HEK293 (cell line): ENCODE measurements around the gene CRTC2.

ENCODE experiments used
- CTCF ChIA-PET: fragments of 350-600 bp; formaldehyde crosslinking; extraction: SDS; loops from one replicate; lab custom pipeline; 2021; ENCODE audit warnings: antibody characterized with exemption; lab: Yijun Ruan, JAX
- POLR2A ChIA-PET: fragments of 300-600 bp; formaldehyde crosslinking; extraction: SDS; loops from one replicate; lab custom pipeline; 2020; ENCODE audit warnings: antibody characterized with exemption, inconsistent platforms; lab: Yijun Ruan, JAX
- H3K27ac ChIP-seq: fragments of 200-500 bp; sonication (Bioruptor generic); 2 replicates; pipeline ENCODE4 v1.5.1; 2014; ENCODE audit warnings: low read depth, low read length, control low read depth, inconsistent platforms; ENCODE audit errors: extremely low read depth
- H3K36me3 ChIP-seq, 2 experiments: fragments of 200-500 bp in 1 of 2; sonication (Bioruptor generic) in 1 of 2; 1 replicate in 1 of 2; 2 replicates in 1 of 2; pipeline ENCODE4 v1.5.1; 2014 to 2017; ENCODE audit warnings: inconsistent platforms in 2 of 2, low read length in 2 of 2; ENCODE audit not compliant: control insufficient read depth in 2 of 2, insufficient read depth in 1 of 2
- H3K4me1 ChIP-seq: fragments of 200-500 bp; sonication (Bioruptor generic); 2 replicates; pipeline ENCODE4 v1.5.1; 2014; ENCODE audit warnings: mild to moderate bottlenecking, low read length, inconsistent platforms; ENCODE audit not compliant: control insufficient read depth, insufficient read depth
- H3K4me3 ChIP-seq: 2 replicates; pipeline ENCODE4 v1.5.1; 2011; ENCODE audit warnings: low read depth, mild to moderate bottlenecking, control low read depth, low read length, moderate library complexity
- H3K9me3 ChIP-seq: fragments of 200-500 bp; sonication (Bioruptor generic); 2 replicates; pipeline ENCODE4 v1.5.1; 2014; ENCODE audit warnings: low read depth, low read length, inconsistent platforms; ENCODE audit not compliant: control insufficient read depth, insufficient read depth
- GLIS2 ChIP-seq: fragments of 450-650 bp; formaldehyde crosslinking; IDR thresholded peaks from 2 replicates; pipeline ENCODE4 v1.5.1; 2016; ENCODE audit warnings: missing biosample characterization, missing genetic modification characterization
- SP2 ChIP-seq: fragments of 450-650 bp; formaldehyde crosslinking; IDR thresholded peaks from 2 replicates; pipeline ENCODE4 v1.5.1; 2016; ENCODE audit warnings: missing biosample characterization, missing genetic modification characterization
- SP7 ChIP-seq: fragments of 450-650 bp; formaldehyde crosslinking; IDR thresholded peaks from 2 replicates; pipeline ENCODE4 v1.5.1; 2016; ENCODE audit warnings: missing biosample characterization, missing genetic modification characterization
- ZBTB21 ChIP-seq: fragments of 450-650 bp; formaldehyde crosslinking; IDR thresholded peaks from 2 replicates; pipeline ENCODE4 v1.5.1; 2017; ENCODE audit warnings: missing biosample characterization, missing genetic modification characterization
- ZFP41 ChIP-seq: fragments of 450-650 bp; formaldehyde crosslinking; IDR thresholded peaks from 2 replicates; pipeline ENCODE4 v1.5.1; 2016; ENCODE audit warnings: missing biosample characterization, missing genetic modification characterization, borderline replicate concordance
- ZNF16 ChIP-seq: fragments of 450-650 bp; formaldehyde crosslinking; IDR thresholded peaks from 2 replicates; pipeline ENCODE4 v1.5.1; 2016; ENCODE audit warnings: low read depth, missing biosample characterization, missing genetic modification characterization
- ZNF19 ChIP-seq: fragments of 450-650 bp; formaldehyde crosslinking; IDR thresholded peaks from 2 replicates; pipeline ENCODE4; 2016; ENCODE audit warnings: missing biosample characterization, missing genetic modification characterization, low read depth
- ZNF2 ChIP-seq: fragments of 450-650 bp; formaldehyde crosslinking; IDR thresholded peaks from 2 replicates; pipeline ENCODE4 v1.5.1; 2016; ENCODE audit warnings: missing biosample characterization, missing genetic modification characterization
- ZNF302 ChIP-seq: fragments of 450-650 bp; formaldehyde crosslinking; IDR thresholded peaks from 2 replicates; pipeline ENCODE4 v1.5.1; 2016; ENCODE audit warnings: missing biosample characterization, missing genetic modification characterization, low read depth
- ZNF335 ChIP-seq: fragments of 450-650 bp; formaldehyde crosslinking; conservative IDR thresholded peaks from 2 replicates; pipeline ENCODE4 v1.5.1; 2016; ENCODE audit warnings: missing biosample characterization, missing genetic modification characterization
- ZNF350 ChIP-seq: fragments of 450-650 bp; formaldehyde crosslinking; IDR thresholded peaks from 2 replicates; pipeline ENCODE4 v1.5.0; 2017; ENCODE audit warnings: missing biosample characterization, mild to moderate bottlenecking, missing genetic modification characterization
- ZNF354C ChIP-seq: fragments of 450-650 bp; formaldehyde crosslinking; IDR thresholded peaks from 2 replicates; pipeline ENCODE4 v1.5.1; 2016; ENCODE audit warnings: missing biosample characterization, missing genetic modification characterization, low read depth, borderline replicate concordance
- ZNF510 ChIP-seq: fragments of 450-650 bp; formaldehyde crosslinking; IDR thresholded peaks from 2 replicates; pipeline ENCODE4 v1.5.1; 2018; ENCODE audit warnings: mild to moderate bottlenecking, missing genetic modification characterization, missing biosample characterization; ENCODE audit not compliant: insufficient replicate concordance
- ZNF513 ChIP-seq: fragments of 450-650 bp; IDR thresholded peaks from 2 replicates; pipeline ENCODE4 v1.5.1; 2018; ENCODE audit warnings: missing biosample characterization, missing genetic modification characterization
- ZNF596 ChIP-seq: fragments of 450-650 bp; IDR thresholded peaks from 2 replicates; pipeline ENCODE4 v1.5.0; 2018; ENCODE audit warnings: missing biosample characterization, mild to moderate bottlenecking, missing genetic modification characterization, moderate library complexity
- ZNF629 ChIP-seq: fragments of 450-650 bp; formaldehyde crosslinking; IDR thresholded peaks from 2 replicates; pipeline ENCODE4 v1.5.1; 2017; ENCODE audit warnings: missing biosample characterization, missing genetic modification characterization
- ZNF654 ChIP-seq: fragments of 450-650 bp; formaldehyde crosslinking; IDR thresholded peaks from 2 replicates; pipeline ENCODE4 v1.5.1; 2016; ENCODE audit warnings: low read depth, missing biosample characterization, missing genetic modification characterization
- ZNF664 ChIP-seq: fragments of 450-650 bp; formaldehyde crosslinking; IDR thresholded peaks from 2 replicates; pipeline ENCODE4 v1.5.1; 2016; ENCODE audit warnings: missing biosample characterization, missing genetic modification characterization
- ZNF777 ChIP-seq: fragments of 450-650 bp; formaldehyde crosslinking; IDR thresholded peaks from 2 replicates; pipeline ENCODE4 v1.5.1; 2017; ENCODE audit warnings: missing biosample characterization, missing genetic modification characterization, borderline replicate concordance
- ZNF843 ChIP-seq: fragments of 450-650 bp; formaldehyde crosslinking; IDR thresholded peaks from 2 replicates; pipeline ENCODE4 v1.5.1; 2016; ENCODE audit warnings: missing biosample characterization, missing genetic modification characterization
- TF ChIP-seq, protein P1 (sequence below): fragments of 450-650 bp; formaldehyde crosslinking; IDR thresholded peaks from 2 replicates; pipeline ENCODE4 v1.5.1; 2016; ENCODE audit warnings: missing biosample characterization, missing genetic modification characterization, low read depth
- TF ChIP-seq, protein P2 (sequence below): fragments of 450-650 bp; formaldehyde crosslinking; IDR thresholded peaks from 2 replicates; pipeline ENCODE4 v1.5.1; 2016; ENCODE audit warnings: missing biosample characterization, missing genetic modification characterization
- TF ChIP-seq, protein P3 (sequence below): fragments of 450-650 bp; formaldehyde crosslinking; IDR thresholded peaks from 2 replicates; pipeline ENCODE4 v1.5.1; 2017; ENCODE audit warnings: missing biosample characterization, mild to moderate bottlenecking, missing genetic modification characterization, moderate library complexity
- TF ChIP-seq, protein P4 (sequence below): fragments of 450-650 bp; formaldehyde crosslinking; IDR thresholded peaks from 2 replicates; pipeline ENCODE4 v1.5.1; 2016; ENCODE audit warnings: missing biosample characterization, missing genetic modification characterization
- TF ChIP-seq, protein P5 (sequence below): fragments of 450-650 bp; formaldehyde crosslinking; IDR thresholded peaks from 2 replicates; pipeline ENCODE4 v1.5.1; 2016; ENCODE audit warnings: missing biosample characterization, missing genetic modification characterization

CRTC2 gene

DNA sequence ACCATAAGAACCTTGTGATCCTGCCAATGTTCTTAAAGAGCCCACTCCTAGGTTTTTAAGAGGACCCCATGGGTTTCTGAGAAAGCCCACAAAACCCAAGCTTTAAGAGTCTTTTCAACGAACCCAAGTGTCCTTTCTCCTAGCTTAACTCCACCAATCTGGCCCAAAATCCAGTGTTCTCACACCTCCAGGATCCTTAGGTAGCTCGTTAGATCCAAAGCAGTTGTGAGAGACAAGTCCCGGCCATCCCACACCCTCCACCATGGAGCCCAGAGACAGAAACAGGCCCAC is 13.6 kb downstream of the CRTC2 start (continued):
- TF ChIP-seq ZNF513, result no peak
- TF ChIP-seq SP2 (tag by site-specific recombination), result no peak
- no peak for TF ChIP-seq ZNF596 (tag by site-specific recombination)
- no peak for TF ChIP-seq ZNF335 (tag by site-specific recombination)
- TF ChIP-seq ZBTB21 (tag by site-specific recombination), result no peak
- no peak for TF ChIP-seq SP7 (tag by site-specific recombination)
- TF ChIP-seq ZNF19 (tag by site-specific recombination), result no peak
- no peak for TF ChIP-seq ZFP41 (tag by site-specific recombination)

DNA sequence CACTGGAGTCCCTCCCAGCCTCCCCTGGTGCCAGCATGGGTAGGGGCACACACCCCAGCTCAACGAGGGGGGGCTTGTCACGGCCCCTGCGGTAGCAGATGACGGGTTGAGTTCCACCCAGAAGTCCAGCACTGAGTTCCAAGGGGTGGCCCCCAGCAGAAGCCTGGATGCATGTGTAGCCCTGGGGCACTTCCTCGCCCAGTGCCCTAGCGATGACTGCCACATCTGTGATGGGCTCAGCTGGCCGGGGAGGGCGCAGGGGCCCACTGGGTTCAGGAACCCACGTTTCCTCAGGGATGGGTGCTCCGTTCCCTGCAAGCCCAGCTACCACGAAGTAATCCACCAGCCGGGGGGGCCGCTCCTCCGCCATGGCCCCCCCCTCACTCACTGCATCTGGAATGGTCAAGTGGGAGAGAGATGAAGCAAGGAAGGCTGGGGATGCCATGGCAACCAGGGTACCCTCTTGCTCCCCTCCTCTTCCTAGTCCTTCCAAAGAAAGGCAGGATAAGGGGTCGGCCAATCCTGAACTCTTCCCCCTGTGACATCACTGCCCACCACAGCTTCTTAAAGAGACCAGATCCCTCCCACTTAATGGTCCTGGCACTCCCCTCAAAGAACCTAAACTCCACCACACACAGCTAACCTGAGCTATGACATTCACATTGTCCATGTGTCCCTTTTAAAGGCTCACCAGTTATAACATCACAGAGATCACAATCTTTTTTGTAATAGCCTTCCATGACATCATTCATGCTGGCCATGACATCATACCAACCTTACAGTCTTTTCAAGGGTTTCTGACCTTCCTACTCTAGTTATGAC is 14.2 kb downstream of the CRTC2 start:
- Histone ChIP-seq H3K36me3 (peaks cover 0 to 69% of the 10 kb centered on the region in 2 experiments; a peak in 1 of 3 replicates), H3K4me1 (no peaks in the 10 kb centered on the region), H3K4me3 (no peak overlapping the region), H3K9me3 (no peaks in the 10 kb centered on the region), H3K27ac (no peak overlapping the region)
- CTCF ChIA-PET, result interaction anchor here (0.6 to 2.5 kb wide), 11 partner anchors 13 to 602 kb away, joined by 3 to 10 read pairs (median 3); partner anchors contain the start of genes CREB3L4, JTB and RAB13
- POLR2A ChIA-PET, result interaction anchor here (0.7 to 4.3 kb wide), 11 partner anchors 14 to 285 kb away, joined by 3 to 36 read pairs (median 4); partner anchors contain the start of genes CREB3L4, CRTC2, GATAD2B and JTB
- TF ChIP-seq GLIS2 (tag by site-specific recombination) (peak; percentile 65), ZNF16 (no peak), ZNF350 (tag by site-specific recombination) (no peak), ZNF664 (tag by site-specific recombination) (no peak), ZNF654 (no peak), ZNF302 (no peak), ZNF510 (tag by site-specific recombination) (no peak), ZNF843 (tag by site-specific recombination) (no peak), ZNF629 (tag by site-specific recombination) (peak; percentile 98), ZBTB21 (tag by site-specific recombination) (peak; percentile 97), ZNF354C (no peak), ZNF777 (tag by site-specific recombination) (no peak), ZNF2 (tag by site-specific recombination) (no peak)
- TF ChIP-seq, protein P1, sequence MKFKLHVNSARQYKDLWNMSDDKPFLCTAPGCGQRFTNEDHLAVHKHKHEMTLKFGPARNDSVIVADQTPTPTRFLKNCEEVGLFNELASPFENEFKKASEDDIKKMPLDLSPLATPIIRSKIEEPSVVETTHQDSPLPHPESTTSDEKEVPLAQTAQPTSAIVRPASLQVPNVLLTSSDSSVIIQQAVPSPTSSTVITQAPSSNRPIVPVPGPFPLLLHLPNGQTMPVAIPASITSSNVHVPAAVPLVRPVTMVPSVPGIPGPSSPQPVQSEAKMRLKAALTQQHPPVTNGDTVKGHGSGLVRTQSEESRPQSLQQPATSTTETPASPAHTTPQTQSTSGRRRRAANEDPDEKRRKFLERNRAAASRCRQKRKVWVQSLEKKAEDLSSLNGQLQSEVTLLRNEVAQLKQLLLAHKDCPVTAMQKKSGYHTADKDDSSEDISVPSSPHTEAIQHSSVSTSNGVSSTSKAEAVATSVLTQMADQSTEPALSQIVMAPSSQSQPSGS (tag by site-specific recombination), result peak; percentile 97
- TF ChIP-seq, protein P2, sequence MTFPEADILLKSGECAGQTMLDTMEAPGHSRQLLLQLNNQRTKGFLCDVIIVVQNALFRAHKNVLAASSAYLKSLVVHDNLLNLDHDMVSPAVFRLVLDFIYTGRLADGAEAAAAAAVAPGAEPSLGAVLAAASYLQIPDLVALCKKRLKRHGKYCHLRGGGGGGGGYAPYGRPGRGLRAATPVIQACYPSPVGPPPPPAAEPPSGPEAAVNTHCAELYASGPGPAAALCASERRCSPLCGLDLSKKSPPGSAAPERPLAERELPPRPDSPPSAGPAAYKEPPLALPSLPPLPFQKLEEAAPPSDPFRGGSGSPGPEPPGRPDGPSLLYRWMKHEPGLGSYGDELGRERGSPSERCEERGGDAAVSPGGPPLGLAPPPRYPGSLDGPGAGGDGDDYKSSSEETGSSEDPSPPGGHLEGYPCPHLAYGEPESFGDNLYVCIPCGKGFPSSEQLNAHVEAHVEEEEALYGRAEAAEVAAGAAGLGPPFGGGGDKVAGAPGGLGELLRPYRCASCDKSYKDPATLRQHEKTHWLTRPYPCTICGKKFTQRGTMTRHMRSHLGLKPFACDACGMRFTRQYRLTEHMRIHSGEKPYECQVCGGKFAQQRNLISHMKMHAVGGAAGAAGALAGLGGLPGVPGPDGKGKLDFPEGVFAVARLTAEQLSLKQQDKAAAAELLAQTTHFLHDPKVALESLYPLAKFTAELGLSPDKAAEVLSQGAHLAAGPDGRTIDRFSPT (tag by site-specific recombination), result peak; percentile 38; the same call in 1 of the 2 replicates
- TF ChIP-seq, protein P3, sequence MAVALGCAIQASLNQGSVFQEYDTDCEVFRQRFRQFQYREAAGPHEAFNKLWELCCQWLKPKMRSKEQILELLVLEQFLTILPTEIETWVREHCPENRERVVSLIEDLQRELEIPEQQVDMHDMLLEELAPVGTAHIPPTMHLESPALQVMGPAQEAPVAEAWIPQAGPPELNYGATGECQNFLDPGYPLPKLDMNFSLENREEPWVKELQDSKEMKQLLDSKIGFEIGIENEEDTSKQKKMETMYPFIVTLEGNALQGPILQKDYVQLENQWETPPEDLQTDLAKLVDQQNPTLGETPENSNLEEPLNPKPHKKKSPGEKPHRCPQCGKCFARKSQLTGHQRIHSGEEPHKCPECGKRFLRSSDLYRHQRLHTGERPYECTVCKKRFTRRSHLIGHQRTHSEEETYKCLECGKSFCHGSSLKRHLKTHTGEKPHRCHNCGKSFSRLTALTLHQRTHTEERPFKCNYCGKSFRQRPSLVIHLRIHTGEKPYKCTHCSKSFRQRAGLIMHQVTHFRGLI, result no peak
- TF ChIP-seq, protein P4, sequence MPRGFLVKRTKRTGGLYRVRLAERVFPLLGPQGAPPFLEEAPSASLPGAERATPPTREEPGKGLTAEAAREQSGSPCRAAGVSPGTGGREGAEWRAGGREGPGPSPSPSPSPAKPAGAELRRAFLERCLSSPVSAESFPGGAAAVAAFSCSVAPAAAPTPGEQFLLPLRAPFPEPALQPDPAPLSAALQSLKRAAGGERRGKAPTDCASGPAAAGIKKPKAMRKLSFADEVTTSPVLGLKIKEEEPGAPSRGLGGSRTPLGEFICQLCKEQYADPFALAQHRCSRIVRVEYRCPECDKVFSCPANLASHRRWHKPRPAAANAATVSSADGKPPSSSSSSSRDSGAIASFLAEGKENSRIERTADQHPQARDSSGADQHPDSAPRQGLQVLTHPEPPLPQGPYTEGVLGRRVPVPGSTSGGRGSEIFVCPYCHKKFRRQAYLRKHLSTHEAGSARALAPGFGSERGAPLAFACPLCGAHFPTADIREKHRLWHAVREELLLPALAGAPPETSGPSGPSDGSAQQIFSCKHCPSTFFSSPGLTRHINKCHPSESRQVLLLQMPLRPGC (tag by site-specific recombination), result no peak
- TF ChIP-seq, protein P5, sequence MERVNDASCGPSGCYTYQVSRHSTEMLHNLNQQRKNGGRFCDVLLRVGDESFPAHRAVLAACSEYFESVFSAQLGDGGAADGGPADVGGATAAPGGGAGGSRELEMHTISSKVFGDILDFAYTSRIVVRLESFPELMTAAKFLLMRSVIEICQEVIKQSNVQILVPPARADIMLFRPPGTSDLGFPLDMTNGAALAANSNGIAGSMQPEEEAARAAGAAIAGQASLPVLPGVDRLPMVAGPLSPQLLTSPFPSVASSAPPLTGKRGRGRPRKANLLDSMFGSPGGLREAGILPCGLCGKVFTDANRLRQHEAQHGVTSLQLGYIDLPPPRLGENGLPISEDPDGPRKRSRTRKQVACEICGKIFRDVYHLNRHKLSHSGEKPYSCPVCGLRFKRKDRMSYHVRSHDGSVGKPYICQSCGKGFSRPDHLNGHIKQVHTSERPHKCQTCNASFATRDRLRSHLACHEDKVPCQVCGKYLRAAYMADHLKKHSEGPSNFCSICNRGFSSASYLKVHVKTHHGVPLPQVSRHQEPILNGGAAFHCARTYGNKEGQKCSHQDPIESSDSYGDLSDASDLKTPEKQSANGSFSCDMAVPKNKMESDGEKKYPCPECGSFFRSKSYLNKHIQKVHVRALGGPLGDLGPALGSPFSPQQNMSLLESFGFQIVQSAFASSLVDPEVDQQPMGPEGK (tag by site-specific recombination), result peak; percentile 68; the same call in 1 of the 2 replicates
